HG02798 (cell line): ENCODE data around the gene DSCAM.
"Not testable (repeated sequence)": the region's sequence is repeated elsewhere in the genome, so short reads cannot be mapped to it uniquely, and the experiment has no call there.

ENCODE experiments used
- ATAC-seq: cut with Tn5 transposase; IDR thresholded peaks from one replicate; pipeline ENCODE4 v1.9.1; 2021; ENCODE audit warnings: mild to moderate bottlenecking; ENCODE audit not compliant: unreplicated experiment, poor library complexity

DSCAM gene

DNA sequence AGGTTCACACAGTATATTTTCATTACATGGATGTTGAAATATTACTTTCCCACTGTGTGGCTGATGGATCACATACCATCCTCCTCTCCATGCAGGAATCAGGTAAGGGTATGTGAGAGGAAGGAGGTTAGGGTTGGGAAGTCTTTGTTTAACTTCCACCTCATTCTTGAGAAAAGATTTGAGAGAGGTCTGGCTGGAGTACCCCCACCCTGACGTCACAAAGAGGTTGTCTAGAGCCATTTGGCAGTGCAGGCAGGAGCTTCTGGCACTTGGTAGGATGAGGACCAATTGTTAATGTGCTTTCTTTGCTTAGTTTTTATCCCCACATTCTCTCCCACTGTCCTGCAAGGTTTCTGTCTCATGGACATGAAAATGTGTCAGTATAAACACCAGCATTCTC lies 356.6 kb downstream of the DSCAM start:
- ATAC-seq, result no peak

DNA sequence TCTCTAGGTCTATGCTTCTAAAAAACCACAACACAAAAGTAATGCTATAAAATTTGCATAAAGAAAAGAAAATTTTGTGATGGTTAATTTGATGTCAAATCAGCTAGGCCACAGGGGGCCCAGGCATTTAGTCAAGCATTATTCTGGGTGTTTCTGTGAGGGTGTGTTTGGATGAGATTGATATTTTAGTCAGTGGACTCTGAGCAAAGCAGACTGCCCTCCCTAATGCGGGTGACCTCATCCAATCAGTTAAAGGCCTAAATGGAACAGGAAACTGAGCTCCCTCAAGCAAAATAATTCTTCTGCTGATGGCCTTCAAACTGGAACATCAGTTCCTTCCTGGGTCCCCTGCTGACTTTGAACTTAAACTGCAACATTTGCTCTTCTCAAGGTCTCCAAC lies 358.0 kb downstream of the DSCAM start:
- no peak for ATAC-seq

DNA sequence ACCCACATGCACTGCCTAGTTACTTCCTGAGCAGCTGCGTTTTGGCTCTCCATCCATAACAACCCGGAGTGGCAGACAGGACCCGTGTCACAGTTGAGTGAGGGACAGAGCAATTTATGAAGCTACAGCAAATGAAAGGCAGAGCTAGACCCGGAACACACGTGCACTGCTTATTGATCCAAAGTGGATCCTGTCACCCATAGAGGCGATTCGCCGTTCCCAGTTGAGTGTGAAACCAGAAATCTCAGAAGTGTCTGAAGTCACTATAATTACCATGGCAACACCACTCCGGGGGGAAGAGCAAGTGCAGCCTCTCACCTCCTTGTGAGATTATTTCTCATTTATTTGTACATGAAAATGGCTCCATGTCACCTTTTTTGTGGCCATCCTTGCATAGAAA lies 365.2 kb downstream of the DSCAM start:
- no peak for ATAC-seq

DNA sequence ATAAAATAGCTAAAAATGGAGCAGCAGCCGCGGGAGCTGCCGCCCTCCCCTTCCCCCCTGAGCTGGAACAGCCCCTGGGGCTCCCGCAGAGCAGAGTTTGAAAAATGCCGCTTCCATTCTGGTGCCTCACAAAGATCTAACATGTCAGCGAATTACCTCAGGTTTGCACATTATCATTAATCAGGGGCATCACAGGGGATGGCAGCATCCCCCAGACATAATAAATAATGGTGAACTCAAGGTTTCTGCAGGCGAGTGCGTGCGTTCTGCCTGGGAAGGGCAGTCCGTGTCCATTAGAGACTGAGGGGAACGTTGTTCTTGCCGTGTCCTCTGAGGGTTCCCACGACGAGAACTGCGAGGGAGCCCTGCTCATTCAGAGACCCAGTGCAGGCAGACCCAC lies 372.4 kb downstream of the DSCAM start:
- ATAC-seq, result no peak

DNA sequence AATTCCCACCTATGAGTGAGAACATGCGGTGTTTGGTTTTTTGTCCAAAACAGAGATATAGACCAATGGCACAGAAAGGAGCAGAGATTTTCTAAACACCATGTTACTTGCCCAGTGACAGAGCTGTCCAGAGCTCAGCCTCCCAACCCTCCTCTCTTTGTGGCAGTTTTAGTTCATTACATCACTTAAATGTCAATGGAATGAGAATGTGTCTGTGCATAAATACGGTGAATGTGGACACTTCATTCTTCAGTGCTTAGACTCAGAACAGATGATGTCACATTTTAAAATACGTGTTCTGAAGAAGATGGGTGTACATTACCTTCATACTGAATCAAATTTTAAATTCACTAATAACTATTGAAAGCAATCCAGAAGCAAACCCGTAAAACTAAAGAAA lies 374.9 kb downstream of the DSCAM start:
- ATAC-seq, result no peak

DNA sequence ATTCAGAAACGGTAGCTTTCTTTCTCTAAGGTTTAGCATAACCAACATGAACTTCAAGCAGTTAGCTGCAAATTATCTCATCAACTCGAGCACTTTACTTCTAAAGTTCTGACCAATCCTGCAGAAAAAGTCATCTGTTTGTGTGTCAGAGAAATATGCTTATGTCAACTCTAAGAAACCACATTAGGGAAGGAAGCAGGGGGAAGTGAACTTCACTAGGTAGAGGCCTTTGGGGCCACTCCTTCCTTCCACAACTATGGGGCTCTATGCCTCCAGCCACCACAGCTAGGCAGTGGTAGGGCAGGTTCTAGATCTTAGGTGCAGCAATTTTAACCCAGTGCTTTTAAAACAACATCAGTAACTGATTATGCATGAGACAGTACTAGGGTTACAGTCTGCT lies 375.9 kb downstream of the DSCAM start:
- ATAC-seq, result no peak

DNA sequence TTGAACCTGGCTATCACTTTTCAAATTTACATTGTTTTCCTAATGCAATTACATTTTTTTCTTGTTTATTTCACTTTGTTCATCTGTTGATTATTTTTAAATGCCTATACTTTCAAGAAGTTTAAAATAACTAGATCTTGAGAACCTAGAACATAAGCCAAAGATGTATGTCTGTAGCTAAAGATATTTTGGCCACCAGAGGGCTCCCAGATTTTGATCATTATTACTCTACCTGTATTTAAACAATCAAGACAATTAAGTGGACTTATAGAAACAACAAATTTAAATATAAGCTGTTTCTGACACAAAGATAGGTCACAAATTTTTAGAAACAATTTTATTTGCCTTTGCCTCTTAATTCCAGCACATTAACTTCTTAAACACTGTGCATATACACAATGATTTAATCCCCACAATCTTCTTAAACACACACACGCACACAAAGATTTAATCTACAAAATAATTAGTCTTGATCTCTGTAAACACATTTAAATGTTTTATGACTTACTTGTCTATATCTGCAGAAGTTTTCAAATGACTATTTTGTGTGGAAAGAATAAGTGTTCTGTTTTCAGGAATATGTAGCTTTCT lies 380.0 kb downstream of the DSCAM start:
- ATAC-seq, result no peak

DNA sequence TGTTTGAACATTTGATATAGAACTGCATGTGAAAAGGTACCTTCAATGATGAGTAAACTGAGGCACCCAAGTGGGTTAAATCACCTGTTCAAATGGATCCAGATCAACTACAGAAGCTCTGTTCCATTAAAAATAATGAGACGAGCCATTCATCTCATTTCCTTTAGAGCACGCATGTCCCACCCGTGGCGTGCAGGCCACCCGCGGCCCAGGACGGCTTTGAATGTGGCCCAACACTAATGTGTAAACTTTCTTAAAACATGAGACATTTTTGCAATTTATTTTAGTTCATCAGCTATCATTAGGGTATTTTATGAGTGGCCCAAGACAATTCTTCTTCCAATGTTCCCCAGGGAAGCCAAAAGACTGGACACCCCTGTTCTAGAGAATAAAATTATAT lies 381.6 kb downstream of the DSCAM start:
- ATAC-seq, result no peak

DNA sequence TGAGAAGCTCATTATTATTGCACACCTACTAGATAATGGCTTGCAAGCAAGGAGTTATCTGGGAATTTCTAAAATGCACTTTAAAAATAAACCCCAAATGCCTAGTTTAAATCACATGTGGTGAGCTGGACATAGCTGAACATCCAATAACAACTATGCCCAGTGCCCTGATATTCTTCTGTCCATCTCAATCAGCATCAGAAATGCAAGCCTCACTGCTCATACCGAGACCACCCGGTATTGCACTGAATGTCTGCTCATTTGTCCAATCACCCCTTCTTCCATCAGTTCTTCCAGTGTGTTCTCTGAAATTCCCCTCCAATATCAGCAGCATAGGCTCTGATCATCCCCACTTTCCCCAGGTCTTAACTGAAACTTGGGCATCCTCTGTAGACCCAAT lies 383.8 kb downstream of the DSCAM start:
- ATAC-seq, result no peak

DNA sequence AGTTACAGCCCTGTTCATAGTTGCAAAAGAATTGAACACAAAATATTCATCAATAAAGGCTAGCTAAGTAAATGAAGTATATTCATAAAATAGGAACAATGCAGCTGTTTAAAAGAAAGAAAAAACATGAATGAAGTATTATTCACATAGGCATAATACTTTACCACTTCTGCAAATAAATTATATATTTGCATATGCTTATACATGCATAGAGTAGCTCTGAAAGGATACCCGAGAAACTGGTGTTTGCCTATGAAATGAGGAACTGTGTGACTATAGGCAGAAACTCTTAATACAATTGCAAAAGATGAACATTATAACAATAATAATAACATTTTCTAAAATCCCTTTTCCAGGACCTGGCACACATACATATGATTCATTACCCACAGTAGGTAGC lies 385.9 kb downstream of the DSCAM start:
- ATAC-seq, result no peak

DNA sequence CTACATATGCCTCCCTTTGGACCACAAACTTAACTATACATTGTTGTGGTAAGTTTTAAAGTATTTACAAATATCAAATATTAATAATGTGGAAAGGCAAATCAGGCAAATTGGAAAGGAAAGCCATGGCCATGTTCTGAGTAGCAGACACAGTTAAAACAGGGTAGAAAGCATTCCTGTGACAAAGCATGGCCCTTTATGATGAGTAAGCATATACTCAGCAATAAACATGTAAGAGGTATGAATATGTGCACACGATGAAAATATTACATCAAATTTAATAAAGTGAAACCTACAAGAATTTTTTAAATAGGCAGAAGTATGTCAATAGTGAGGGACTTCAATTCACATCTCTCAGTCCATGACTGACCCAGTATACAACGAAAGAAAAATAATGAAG lies 389.2 kb downstream of the DSCAM start:
- ATAC-seq, result no peak

DNA sequence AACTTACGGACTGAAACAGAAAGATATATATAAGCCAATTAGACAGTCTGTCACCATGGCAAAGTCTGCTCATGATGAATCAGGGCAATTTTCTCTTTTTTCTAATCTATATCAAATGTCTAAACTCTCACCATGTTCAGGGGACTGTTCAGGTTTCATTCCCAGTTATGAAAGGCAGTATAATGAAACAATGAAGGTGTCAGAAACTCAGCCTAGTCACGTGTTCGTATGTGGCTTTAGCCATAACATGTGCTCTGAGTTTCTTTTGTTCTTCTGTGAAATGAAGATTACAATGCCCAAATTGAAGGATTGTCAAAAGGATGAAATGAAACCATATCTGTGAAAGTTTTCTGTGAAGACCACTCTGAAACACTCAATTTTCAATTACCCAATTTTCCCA lies 392.9 kb downstream of the DSCAM start:
- ATAC-seq, result no peak

DNA sequence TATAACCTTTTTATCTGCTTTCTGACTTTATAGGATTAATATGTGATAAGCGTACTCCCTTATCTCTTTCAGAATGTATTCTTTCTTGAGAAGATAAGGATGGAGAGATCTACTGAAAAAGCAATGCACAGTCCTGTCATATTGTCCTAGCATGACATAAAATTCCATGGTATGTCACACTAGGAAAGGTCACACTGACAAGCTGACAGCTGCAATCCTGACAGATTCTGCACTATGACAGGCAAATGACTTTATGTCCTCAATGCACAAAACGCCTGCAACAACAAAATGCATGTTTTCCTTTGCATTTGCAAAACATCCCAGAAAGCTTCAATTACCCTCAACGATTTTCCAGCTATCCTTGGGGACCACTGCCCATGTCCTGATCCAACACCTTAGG lies 393.8 kb downstream of the DSCAM start:
- no peak for ATAC-seq

DNA sequence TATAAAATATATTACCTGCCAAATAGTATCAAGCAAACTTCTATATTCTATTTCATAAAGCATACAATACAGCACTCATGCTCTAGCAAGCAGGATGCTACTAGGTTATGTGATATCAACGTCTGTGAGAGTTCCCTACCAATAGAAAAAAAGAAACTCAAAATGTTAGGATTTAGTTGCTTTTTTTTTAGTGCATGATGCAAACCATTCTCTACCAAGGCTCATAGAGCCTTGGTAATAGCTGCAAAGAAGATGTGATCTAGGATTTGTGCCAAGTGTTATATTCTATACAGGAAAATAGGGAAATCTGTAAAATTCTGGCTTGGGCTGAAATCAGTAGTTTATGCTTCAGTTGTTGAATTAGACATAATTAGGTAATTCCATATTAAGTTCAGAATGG lies 394.4 kb downstream of the DSCAM start:
- ATAC-seq, result no peak

DNA sequence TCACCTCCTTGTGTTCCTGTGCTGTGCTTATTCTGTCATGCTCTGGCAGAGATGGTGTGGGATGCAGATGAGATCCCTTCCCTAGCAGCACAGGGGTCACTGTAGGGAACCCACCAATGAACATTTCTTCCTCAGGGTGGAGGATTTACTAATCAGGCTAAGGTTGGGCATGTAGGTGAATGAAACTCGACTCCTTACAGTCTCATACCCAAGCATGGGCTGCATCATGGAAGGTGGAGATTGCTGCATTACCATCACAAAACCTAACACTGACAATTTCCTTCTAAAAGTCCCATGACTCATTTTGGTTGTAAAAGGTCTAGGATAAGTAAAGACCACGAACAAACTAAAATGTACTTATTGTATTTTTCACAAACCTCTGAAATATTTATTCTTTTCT lies 399.9 kb downstream of the DSCAM start:
- no peak for ATAC-seq

DNA sequence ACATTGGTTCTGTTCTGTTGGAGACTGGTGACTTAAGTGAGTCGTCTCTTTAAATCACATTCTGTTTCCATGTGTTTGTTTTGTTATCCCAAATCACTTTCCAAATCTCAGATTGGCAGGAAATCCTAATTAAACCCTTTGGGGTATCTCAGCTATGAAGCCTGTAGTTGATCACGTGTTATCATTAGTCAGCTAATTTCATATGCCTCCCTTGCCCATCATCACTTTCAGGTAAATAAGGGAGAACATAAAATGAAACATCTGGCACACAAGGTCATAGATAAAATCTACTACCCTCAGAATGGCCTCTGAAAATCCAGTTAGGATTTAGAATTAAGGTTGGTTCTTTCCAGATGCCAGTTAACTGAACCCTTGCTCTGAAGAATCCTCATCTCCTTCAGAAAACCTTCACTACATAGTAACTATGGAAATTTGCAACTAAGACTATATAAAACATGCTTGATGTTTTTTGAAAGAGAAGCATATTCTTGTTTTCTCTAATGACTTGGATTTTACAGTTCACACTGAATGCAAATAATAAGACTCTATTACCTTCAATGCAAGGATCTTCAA lies 401.5 kb downstream of the DSCAM start:
- no peak for ATAC-seq

DNA sequence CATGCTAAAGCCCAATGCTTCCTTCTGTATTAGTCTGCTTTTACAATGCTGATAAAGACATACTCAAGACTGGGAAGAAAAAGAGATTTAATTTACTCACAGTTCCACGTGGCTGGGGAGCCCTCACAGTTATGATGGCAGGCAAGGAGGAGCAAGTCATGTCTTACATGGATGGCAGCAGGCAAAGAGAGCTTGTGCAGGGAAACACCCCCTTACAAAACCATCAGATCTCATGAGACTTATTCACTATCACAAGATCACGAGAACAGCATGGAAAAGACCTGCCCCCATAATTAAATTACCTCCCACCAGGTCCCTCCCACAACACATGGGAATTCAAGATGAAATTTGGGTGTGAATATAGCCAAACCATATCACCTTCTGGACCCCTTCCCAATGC lies 407.4 kb downstream of the DSCAM start:
- not testable (repeated sequence) for ATAC-seq

DNA sequence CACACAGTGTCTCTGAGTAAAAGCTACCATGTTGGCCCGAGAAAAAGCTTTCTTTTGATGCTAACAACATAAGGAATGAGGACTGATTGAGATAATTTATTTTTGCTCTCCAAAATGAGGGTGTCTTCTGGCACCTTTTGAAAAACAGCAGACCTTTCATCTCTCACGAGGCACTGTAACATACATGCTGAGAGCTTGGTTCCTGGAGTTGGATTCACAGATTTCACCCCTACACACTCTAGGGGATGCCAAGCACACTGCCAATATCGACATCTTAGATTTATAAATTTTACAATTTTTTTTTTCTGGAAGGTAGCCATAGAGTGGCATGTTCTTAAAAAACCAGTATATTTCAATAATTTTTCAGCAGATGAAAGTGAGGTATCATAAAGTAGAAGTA lies 408.3 kb downstream of the DSCAM start:
- ATAC-seq, result no peak

DNA sequence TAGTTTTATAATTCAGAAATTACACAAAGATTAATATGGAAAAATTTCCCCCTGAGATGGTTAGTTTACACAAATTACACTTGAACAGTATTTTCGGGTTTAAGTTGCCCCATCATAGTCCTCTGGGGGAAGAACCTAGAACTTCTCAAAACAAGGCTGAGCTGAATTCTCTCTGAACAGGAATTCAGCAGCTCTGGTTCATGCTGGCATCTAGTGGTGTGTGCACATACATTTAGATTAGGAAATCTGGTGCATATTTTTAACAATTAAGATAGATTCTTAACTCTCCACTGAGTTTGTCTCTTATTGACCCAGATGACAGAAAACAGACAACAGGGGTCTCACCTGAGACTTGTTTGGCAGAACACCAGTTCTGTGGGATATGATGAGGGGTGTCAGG lies 410.7 kb downstream of the DSCAM start:
- no peak for ATAC-seq

DNA sequence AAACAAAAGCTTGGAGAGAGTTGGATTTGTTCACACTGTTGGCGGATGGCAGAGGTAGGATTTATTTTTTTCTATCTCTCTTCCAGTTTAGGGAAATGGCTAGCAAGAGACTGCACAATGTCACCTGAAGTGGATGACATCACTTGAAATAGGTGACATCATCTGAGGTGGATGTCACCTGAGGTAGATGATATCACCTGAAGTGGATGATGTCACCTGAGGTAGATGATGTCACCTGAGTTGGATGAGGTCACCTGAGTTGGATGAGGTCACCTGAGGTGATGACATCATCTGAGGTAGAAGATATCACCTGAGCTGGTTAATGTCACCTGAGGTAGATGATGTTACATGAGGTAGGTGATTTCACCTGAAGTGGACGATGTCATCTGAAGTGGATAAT lies 413.4 kb downstream of the DSCAM start:
- ATAC-seq, result no peak

DNA sequence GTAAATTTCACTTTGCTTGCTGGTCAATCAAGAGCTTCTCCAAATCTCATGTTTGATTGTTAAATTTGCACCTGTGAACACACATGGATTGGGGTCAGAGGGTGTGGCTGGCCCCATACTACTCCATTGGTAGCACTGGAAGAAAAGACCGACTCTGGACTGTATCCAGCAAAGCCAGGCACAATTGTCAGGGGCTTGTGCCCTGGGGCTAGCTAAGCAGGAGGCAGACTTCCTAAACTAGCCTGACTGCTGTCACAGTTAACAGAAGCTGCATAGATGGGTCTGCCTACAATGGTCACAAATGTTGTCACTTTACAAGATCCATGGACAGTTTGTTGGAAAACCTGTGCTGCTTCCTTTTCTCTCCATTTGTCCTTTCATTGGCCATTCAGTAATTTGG lies 421.0 kb downstream of the DSCAM start:
- no peak for ATAC-seq

DNA sequence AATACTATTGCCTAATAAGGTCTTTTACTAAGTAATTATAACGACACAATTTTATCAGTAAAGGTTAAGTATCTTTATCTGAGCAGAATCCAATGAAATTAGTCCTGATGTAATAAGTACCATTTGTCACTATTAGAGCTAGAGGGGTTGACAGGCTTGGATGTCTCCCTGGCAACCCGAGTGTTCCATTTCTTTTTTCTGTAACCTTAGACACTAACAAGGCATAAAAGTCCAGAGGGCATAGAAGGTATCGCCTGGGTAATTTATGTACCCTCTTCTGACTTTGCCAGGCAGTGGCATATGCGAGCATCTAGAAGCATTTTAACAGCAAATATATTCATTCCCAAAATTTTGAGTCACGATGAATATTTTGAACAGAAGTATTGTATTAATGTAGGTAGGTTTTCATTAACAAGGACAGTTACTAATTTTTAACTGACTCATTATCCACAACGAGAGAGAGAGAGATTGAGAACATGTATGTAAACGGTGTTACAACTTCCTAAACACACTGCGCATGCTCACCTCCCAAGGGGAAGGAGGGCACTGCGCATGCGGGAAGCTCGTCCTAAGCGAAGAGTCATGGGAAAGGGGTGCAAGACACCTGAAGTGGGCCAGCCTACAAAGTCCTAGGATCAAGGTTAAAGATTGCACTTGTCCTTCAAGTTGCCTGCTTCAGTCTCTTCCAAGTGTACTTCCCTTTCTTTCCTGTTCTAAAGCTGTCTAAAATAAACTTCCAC lies 423.9 kb downstream of the DSCAM start:
- no peak for ATAC-seq
